Peyer's patch (tissue), 4 donors: ENCODE results near the gene CRIP3. TPM values are rescaled to one million over a fixed set of nuclear protein-coding genes. Genes with fewer than 3 reads are reported as not detected.
A peak's percentile ranks its signal among the peaks of the same experiment; 100 is the strongest.

Source experiments
- DNase-seq, 3 donors: peaks; one replicate each; pipeline ENCODE4 v3.0.0-alpha.2; 2017 to 2019
- H3K27ac ChIP-seq, 4 donors: fragments of 200-600 bp; sonication (generic); one replicate each; pipeline ENCODE4 v1.5.1; 2016 to 2019
- H3K27me3 ChIP-seq, 2 donors: fragments of 200-600 bp; sonication (generic); one replicate each; pipeline ENCODE4 v1.5.1; 2019
- H3K36me3 ChIP-seq, 3 donors: fragments of 200-600 bp; sonication (generic); one replicate each; pipeline ENCODE4 v1.5.1; 2016 to 2019
- H3K4me1 ChIP-seq, 4 donors: fragments of 200-600 bp; sonication (generic); one replicate each; pipeline ENCODE4 v1.5.1; 2016 to 2019
- H3K4me3 ChIP-seq, 4 donors: fragments of 200-600 bp; sonication (generic); 1 replicate in 3 of 4; 2 replicates in 1 of 4; pipeline ENCODE4 v1.5.1; 2016 to 2019; ENCODE audit warnings: mild to moderate bottlenecking in 1 of 4
- H3K9me3 ChIP-seq, 4 donors: fragments of 200-600 bp; sonication (generic); one replicate each; pipeline ENCODE4 v1.5.1; 2016 to 2019; ENCODE audit warnings: mild to moderate bottlenecking in 1 of 4
- POLR2A ChIP-seq, 2 donors: fragments of 450-650 bp; IDR thresholded peaks; one replicate each; pipeline ENCODE4 v1.5.1; 2017; ENCODE audit warnings: antibody characterized with exemption in 2 of 2, mild to moderate bottlenecking in 2 of 2, moderate library complexity in 2 of 2
- total RNA-seq, 4 donors: library from RNA; depleted of rRNA; stranded (reverse); fragments of >200 nt; gene quantifications; one replicate each; pipeline ENCODE4 v1.1.0, GENCODE V29; 2016
- TF ChIP-seq, protein P1 (sequence below), 6 experiments: fragments of 450-650 bp in 4 of 6; fragments of 200-600 bp in 2 of 6; sonication (generic) in 1 of 6; IDR thresholded peaks; one replicate each; pipeline ENCODE4 v1.5.1; 2017 to 2019; ENCODE audit warnings: antibody characterized with exemption in 6 of 6, mild to moderate bottlenecking in 3 of 6, moderate library complexity in 1 of 6

CRIP3 gene
- total RNA-seq, 4 donors from 2014 or later: 6.8 TPM; not detected in 3

DNA sequence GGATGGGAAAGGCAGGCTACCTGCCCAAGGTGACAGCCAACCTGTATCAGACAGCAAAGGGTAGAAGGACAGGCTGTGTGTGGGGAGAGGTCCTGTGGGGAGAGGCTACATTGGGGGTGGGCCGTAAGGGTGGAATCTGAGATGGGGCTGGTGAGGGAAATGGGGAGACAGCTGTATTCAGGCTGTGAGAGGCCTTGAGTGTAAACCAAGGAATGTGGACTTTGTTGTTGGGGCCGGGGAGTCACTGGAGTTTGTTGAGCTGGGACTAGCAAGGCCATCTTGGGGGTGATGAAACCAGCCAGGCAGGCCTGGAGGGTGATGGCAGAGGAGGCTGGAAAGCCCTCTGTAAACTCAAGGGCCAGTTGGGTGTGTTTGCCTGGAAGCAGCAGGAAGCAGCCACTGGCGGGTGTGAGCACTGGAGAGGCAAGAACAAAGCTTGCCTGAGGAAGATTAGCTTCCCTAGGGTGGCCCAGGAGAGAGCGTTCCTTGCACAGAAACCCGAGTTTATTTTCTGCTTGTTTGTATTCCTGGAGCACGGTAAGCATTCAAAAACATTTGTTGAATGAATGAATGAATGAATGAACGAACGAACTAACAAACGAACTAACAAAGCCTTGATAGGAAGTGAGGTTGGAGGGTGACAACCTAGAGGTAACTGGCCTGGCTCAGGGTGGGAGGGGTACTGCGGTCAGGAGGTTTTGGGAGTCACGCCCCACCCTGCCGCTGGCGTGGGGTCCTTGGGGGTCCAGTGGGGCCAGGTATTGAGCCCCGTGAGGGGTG is 46.4 kb downstream of the CRIP3 start:
- peak in 2 of 3 donors; percentile 45 to 47 for DNase-seq
- Histone ChIP-seq H3K27ac (no peak overlapping the region), H3K27me3 (no peaks in the 10 kb centered on the region), H3K4me3 (no peak overlapping the region), H3K36me3 (no peaks in the 10 kb centered on the region), H3K9me3 (no peaks in the 10 kb centered on the region), H3K4me1 (peaks cover 0 to 7% (median 1%) of the 10 kb centered on the region in 4 donors)
- no peak for TF ChIP-seq POLR2A (IDR thresholded peaks at IDR 0.05)
- TF ChIP-seq, protein P1, sequence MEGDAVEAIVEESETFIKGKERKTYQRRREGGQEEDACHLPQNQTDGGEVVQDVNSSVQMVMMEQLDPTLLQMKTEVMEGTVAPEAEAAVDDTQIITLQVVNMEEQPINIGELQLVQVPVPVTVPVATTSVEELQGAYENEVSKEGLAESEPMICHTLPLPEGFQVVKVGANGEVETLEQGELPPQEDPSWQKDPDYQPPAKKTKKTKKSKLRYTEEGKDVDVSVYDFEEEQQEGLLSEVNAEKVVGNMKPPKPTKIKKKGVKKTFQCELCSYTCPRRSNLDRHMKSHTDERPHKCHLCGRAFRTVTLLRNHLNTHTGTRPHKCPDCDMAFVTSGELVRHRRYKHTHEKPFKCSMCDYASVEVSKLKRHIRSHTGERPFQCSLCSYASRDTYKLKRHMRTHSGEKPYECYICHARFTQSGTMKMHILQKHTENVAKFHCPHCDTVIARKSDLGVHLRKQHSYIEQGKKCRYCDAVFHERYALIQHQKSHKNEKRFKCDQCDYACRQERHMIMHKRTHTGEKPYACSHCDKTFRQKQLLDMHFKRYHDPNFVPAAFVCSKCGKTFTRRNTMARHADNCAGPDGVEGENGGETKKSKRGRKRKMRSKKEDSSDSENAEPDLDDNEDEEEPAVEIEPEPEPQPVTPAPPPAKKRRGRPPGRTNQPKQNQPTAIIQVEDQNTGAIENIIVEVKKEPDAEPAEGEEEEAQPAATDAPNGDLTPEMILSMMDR (IDR thresholded peaks at IDR 0.05): no peak

DNA sequence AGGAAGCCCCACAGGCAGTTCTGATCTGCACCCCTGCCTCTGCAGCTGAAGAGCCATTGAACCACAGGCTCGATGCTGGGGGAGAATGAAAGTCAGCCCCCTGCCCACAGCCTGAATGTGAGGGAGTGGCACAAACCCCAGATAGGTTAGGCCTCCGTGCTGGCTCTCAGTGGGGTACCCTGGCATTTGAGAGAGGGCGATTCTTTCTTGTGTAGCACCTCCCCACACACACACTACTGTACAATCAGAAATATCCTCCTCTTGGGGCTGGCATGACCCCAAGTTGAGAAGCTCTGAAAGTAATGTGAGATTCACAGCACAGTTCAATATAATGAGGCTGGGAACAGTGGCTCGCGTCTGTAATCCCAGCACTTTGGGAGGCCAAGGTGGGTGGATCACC is 47.4 kb downstream of the CRIP3 start:
- no peak for DNase-seq
- peaks cover 0 to 5% (median 0%) of the 10 kb centered on the region in 4 donors for H3K4me1 ChIP-seq
- no peak overlapping the region for H3K27ac ChIP-seq
- no peak for TF ChIP-seq POLR2A (IDR thresholded peaks at IDR 0.05)
- TF ChIP-seq, protein P1 (IDR thresholded peaks at IDR 0.05): no peak
- H3K27me3 ChIP-seq: no peaks in the 10 kb centered on the region
- no peak overlapping the region for H3K4me3 ChIP-seq
- H3K9me3 ChIP-seq: no peaks in the 10 kb centered on the region
- H3K36me3 ChIP-seq: no peaks in the 10 kb centered on the region

DNA sequence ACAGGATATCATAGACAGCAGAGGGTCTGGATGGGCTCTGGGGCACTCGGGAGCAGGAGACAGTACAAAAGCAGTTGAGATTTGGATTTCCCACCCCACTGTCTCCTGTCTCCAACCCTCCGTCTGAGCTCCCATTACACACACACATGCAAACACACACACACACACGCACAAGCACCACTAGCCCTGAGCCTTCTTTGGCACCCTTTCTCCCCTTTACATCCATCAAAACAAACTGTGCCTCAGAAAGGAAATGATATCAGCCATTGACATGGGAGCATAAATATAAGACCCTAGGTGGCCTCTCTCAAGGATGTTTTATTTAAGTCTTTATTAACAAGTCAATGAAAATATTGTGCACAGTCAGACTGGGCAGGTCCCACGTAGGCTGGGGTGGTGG is 47.8 kb downstream of the CRIP3 start:
- Histone ChIP-seq H3K4me1 (peaks cover 0 to 3% (median 0%) of the 10 kb centered on the region in 4 donors), H3K9me3 (no peaks in the 10 kb centered on the region), H3K27me3 (no peaks in the 10 kb centered on the region), H3K36me3 (no peaks in the 10 kb centered on the region), H3K27ac (no peak overlapping the region), H3K4me3 (no peak overlapping the region)
- TF ChIP-seq, protein P1 (IDR thresholded peaks at IDR 0.05): no peak
- peak in 1 of 3 donors; percentile 4 for DNase-seq

DNA sequence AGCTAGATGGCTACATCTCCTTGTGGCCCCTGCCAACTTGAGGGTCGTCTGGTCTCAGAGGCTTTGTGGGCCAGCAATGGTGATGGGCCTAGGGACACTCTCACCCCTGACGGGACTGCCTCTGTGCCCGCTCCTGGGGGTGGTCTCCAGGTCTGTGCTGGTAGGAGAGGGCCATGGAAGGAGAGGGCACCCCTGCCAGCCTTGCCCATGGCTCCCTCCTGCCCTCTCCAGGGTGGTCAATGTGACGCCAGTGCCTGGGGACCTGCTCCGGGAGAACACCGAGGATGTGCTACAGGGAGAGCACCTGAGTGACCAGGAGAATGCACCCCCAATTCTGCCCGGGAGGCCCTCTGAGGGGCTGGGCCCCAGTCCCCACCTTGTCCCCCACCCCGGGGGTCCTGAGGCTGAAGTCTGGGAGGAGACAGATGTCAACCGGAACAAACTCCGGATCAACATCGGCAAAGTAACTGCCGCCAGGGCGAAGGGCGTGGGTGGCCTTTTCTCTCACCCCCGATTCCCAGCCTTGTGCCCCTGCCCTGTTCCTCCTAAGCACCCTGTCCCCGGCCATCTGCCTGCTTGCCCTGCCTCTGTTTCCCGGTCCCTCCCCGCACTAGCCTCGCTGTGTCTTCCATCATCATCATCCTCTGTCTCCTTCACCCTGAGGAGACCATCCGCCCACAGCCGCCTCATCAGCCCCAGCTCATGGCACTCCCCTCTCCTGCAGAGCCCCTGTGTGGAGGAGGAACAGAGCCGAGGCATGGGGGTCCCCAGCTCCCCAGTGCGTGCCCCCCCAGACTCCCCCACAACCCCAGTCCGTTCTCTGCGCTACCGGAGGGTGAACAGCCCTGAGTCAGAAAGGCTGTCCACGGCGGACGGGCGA is 49.6 kb downstream of the CRIP3 start:
- TF ChIP-seq, protein P1 (IDR thresholded peaks at IDR 0.05): no peak
- no peak for TF ChIP-seq POLR2A (IDR thresholded peaks at IDR 0.05)
- no peak for DNase-seq

DNA sequence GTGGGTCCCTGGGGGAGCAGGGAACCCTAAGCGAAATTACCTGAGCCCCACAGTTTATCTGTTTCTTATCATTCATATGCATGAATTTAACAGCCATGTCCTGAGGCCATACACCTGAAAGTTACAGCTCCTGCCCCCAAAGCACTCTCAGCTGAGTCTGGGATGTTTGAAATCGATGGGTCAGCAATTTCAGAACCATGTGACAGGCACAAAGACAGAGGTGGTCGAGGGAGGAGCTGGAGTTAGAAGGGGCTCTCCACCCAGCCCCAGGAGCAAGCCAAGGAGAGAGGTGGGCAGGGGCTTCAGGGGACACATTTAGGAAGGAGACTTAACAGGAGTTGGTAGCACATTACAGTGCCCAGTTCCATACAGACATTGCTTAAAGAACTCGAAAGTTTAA is 50.4 kb downstream of the CRIP3 start:
- Histone ChIP-seq H3K27ac (no peak overlapping the region), H3K4me3 (no peak overlapping the region), H3K27me3 (no peaks in the 10 kb centered on the region), H3K4me1 (no peaks in the 10 kb centered on the region), H3K9me3 (no peaks in the 10 kb centered on the region), H3K36me3 (no peaks in the 10 kb centered on the region)
- TF ChIP-seq, protein P1 (IDR thresholded peaks at IDR 0.05): no peak
- TF ChIP-seq POLR2A (IDR thresholded peaks at IDR 0.05): no peak
- no peak for DNase-seq

More for the DNA sequence above, 49.6 kb downstream of the CRIP3 start:
- no peak overlapping the region for H3K27ac ChIP-seq
- no peak overlapping the region for H3K4me3 ChIP-seq
- H3K4me1 ChIP-seq: no peaks in the 10 kb centered on the region
- H3K27me3 ChIP-seq: no peaks in the 10 kb centered on the region
- no peaks in the 10 kb centered on the region for H3K9me3 ChIP-seq
- H3K36me3 ChIP-seq: no peaks in the 10 kb centered on the region
